Measurements from ENCODE around the gene SLFN11.

Gene SLFN11

DNA sequence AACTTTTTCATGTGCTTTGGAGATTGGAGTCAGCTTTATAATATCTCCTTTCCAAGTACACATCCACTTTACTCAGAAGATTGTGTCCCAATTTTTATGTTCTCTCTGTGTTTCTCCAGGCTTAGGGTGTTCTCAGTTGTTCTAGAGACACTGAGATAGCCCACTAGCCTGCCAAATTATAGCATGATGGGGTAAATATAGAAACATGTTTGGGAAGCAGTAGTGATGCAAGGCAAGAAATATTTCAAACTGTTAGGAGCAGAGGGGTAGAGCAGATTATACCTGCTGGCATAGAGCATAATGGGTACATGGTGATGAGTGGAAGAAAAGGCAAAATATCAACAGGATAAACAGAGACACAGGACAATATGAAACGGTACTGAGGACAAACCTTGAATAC is 12.4 kb downstream of the SLFN11 start:
- Histone ChIP-seq H3K4me2 (ENCODE audit: low read depth, low read length, poor library complexity, severe bottlenecking) (no peak overlapping the region), H3K4me3 (ENCODE audit: insufficient read depth, low read length, poor library complexity, severe bottlenecking) (no peak overlapping the region), H3K36me3 (ENCODE audit: low read length) (no peaks in the 10 kb centered on the region)

GRCh38 chr17:35359398-35359797 is 14.0 kb downstream of the SLFN11 start:
- Histone ChIP-seq H3K9ac (ENCODE audit: low read length) (no peak overlapping the region), H3K4me2 (ENCODE audit: low read depth, low read length, poor library complexity, severe bottlenecking) (no peak overlapping the region), H3K79me2 (ENCODE audit: insufficient read depth, low read length) (no peaks in the 10 kb centered on the region), H3K4me3 (ENCODE audit: insufficient read depth, low read length, poor library complexity, severe bottlenecking) (no peak overlapping the region), H3K27me3 (ENCODE audit: low read length) (no peaks in the 10 kb centered on the region), H3K9me3 (ENCODE audit: insufficient read depth, low read length) (no peaks in the 10 kb centered on the region), H2AFZ (ENCODE audit: low read depth, low read length, severe bottlenecking) (no peak overlapping the region), H3K36me3 (ENCODE audit: low read length) (no peaks in the 10 kb centered on the region), H3F3A (ENCODE audit: insufficient read depth) (no peaks in the 10 kb centered on the region), H4K20me1 (ENCODE audit: low read depth, low read length) (no peaks in the 10 kb centered on the region), H3K9me2 (replicated peaks; ENCODE audit: insufficient read depth, low read length) (no peaks in the 10 kb centered on the region), H3K27ac (ENCODE audit: low read depth, low read length) (no peak overlapping the region)
- no peak for TF ChIP-seq EZH2phosphoT487 (conservative IDR thresholded peaks at IDR 0.05; ENCODE audit: low read length)
- no peak for TF ChIP-seq CTCF (IDR thresholded peaks at IDR 0.05; ENCODE audit: insufficient read depth, low read length, poor library complexity, severe bottlenecking)

More for the DNA sequence above, 12.4 kb downstream of the SLFN11 start:
- TF ChIP-seq EZH2phosphoT487 (conservative IDR thresholded peaks at IDR 0.05; ENCODE audit: low read length): no peak
- Histone ChIP-seq H3K9ac (ENCODE audit: low read length) (no peak overlapping the region), H3K27me3 (ENCODE audit: low read length) (no peaks in the 10 kb centered on the region), H2AFZ (ENCODE audit: low read depth, low read length, severe bottlenecking) (no peak overlapping the region), H3K9me2 (replicated peaks; ENCODE audit: insufficient read depth, low read length) (no peaks in the 10 kb centered on the region), H3K79me2 (ENCODE audit: insufficient read depth, low read length) (no peaks in the 10 kb centered on the region), H3K27ac (ENCODE audit: low read depth, low read length) (no peak overlapping the region), H3F3A (ENCODE audit: insufficient read depth) (no peaks in the 10 kb centered on the region), H4K20me1 (ENCODE audit: low read depth, low read length) (no peaks in the 10 kb centered on the region), H3K9me3 (ENCODE audit: insufficient read depth, low read length) (no peaks in the 10 kb centered on the region)

DNA sequence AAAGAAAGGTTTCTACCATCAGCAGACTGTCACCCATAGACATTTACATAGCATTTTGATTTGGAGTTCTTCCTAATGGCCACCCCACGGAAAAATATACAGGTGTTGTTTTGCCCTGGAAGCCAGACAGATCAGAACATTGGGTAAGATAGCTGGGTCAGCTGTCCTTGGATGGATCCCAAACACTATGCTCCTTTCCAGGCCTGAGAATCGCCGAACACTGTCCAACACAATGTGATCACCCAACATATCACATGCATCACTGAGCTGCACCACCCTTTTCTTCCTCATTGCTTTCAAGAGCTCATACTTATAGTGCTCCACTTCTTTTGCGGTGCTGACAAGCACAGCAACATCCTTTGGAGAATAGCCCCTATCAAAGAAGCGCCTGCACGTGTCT is 21.1 kb downstream of the SLFN11 start:
- no peaks in the 10 kb centered on the region for H3F3A ChIP-seq (ENCODE audit: insufficient read depth)
- TF ChIP-seq EZH2phosphoT487 (conservative IDR thresholded peaks at IDR 0.05; ENCODE audit: low read length) (no peak), CTCF (IDR thresholded peaks at IDR 0.05; ENCODE audit: insufficient read depth, low read length, poor library complexity, severe bottlenecking) (no peak)
- no peaks in the 10 kb centered on the region for H3K27me3 ChIP-seq (ENCODE audit: low read length)
- H2AFZ ChIP-seq (ENCODE audit: low read depth, low read length, severe bottlenecking): no peak overlapping the region
- H3K4me3 ChIP-seq (ENCODE audit: insufficient read depth, low read length, poor library complexity, severe bottlenecking): no peak overlapping the region
- H3K9ac ChIP-seq (ENCODE audit: low read length): no peak overlapping the region
- no peaks in the 10 kb centered on the region for H3K9me2 ChIP-seq (replicated peaks; ENCODE audit: insufficient read depth, low read length)
- no peaks in the 10 kb centered on the region for H3K9me3 ChIP-seq (ENCODE audit: insufficient read depth, low read length)
- no peak overlapping the region for H3K4me2 ChIP-seq (ENCODE audit: low read depth, low read length, poor library complexity, severe bottlenecking)
- no peak overlapping the region for H3K27ac ChIP-seq (ENCODE audit: low read depth, low read length)
- no peaks in the 10 kb centered on the region for H4K20me1 ChIP-seq (ENCODE audit: low read depth, low read length)
- H3K36me3 ChIP-seq (ENCODE audit: low read length): no peaks in the 10 kb centered on the region
- no peaks in the 10 kb centered on the region for H3K79me2 ChIP-seq (ENCODE audit: insufficient read depth, low read length)

DNA sequence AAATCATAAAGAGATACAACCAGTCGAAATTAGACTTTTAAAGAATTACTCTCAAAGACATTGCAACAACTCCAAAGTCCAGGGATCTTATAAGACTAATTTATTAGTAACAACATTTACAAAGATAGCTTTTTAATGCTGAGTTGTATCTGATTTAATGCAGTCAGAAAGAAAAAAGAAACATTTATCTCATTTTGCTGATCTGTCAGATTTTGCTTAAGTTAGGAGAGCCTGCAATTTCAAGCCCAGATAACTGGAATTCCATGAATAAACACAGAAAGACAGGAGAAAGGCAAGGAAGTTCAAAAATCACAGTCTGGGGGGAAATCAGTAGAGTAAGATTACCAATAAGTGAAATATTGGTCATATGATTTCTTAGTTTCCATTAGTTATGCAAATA is 22.9 kb downstream of the SLFN11 start:
- Histone ChIP-seq H3K4me2 (ENCODE audit: low read depth, low read length, poor library complexity, severe bottlenecking) (no peak overlapping the region), H3K4me3 (ENCODE audit: insufficient read depth, low read length, poor library complexity, severe bottlenecking) (no peak overlapping the region), H3K9me3 (ENCODE audit: insufficient read depth, low read length) (no peaks in the 10 kb centered on the region), H3K36me3 (ENCODE audit: low read length) (no peaks in the 10 kb centered on the region), H3K79me2 (ENCODE audit: insufficient read depth, low read length) (no peaks in the 10 kb centered on the region), H2AFZ (ENCODE audit: low read depth, low read length, severe bottlenecking) (no peak overlapping the region), H3K27ac (ENCODE audit: low read depth, low read length) (no peak overlapping the region), H3F3A (ENCODE audit: insufficient read depth) (no peaks in the 10 kb centered on the region), H3K9me2 (replicated peaks; ENCODE audit: insufficient read depth, low read length) (no peaks in the 10 kb centered on the region), H3K9ac (ENCODE audit: low read length) (no peak overlapping the region), H4K20me1 (ENCODE audit: low read depth, low read length) (no peaks in the 10 kb centered on the region), H3K27me3 (ENCODE audit: low read length) (no peaks in the 10 kb centered on the region)
- no peak for TF ChIP-seq CTCF (IDR thresholded peaks at IDR 0.05; ENCODE audit: insufficient read depth, low read length, poor library complexity, severe bottlenecking)
- no peak for TF ChIP-seq EZH2phosphoT487 (conservative IDR thresholded peaks at IDR 0.05; ENCODE audit: low read length)
